AG20443 (cell line): ENCODE measurements around the gene SLC6A11.

Source experiments
- DNase-seq: peaks from one replicate; pipeline ENCODE4 v3.0.0; 2012; ENCODE audit warnings: low spot score, mixed read lengths

The SLC6A11 gene

GRCh38 chr3:10816019-10816862 is at the start of gene SLC6A11:
SLC6A11 (plus strand) TSS chr3:10816228; CDS start chr3:10816266, 38 bp downstream.
- peak; percentile 43 for DNase-seq

- DNase-seq = no peak
These were observed 47.2 kb upstream of the SLC6A11 start for GRCh38 chr3:10768708-10769394.

GRCh38 chr3:10770547-10770946 is 45.5 kb upstream of the SLC6A11 start:
- no peak for DNase-seq

- no peak for DNase-seq
These were observed 45.0 kb upstream of the SLC6A11 start for GRCh38 chr3:10770981-10771380.

GRCh38 chr3:10771486-10772270 is 44.4 kb upstream of the SLC6A11 start:
- DNase-seq = no peak

- DNase-seq = no peak
These were observed 43.5 kb upstream of the SLC6A11 start for GRCh38 chr3:10772271-10773161.

GRCh38 chr3:10774129-10774670 is 41.8 kb upstream of the SLC6A11 start:
- DNase-seq = no peak

- no peak for DNase-seq
These were observed 41.2 kb upstream of the SLC6A11 start for GRCh38 chr3:10774825-10775224.

- DNase-seq = no peak
These were observed 40.8 kb upstream of the SLC6A11 start for GRCh38 chr3:10775259-10775658.

GRCh38 chr3:10775828-10776227 is 40.2 kb upstream of the SLC6A11 start:
- no peak for DNase-seq

- DNase-seq = no peak
These were observed 38.4 kb upstream of the SLC6A11 start for GRCh38 chr3:10777627-10778026.

- no peak for DNase-seq
These were observed 37.3 kb upstream of the SLC6A11 start for GRCh38 chr3:10778492-10779292.

GRCh38 chr3:10779293-10779805 is 36.7 kb upstream of the SLC6A11 start:
- no peak for DNase-seq

- DNase-seq = no peak
These were observed 35.8 kb upstream of the SLC6A11 start for GRCh38 chr3:10780243-10780642.

- no peak for DNase-seq
These were observed 35.1 kb upstream of the SLC6A11 start for GRCh38 chr3:10780922-10781321.

- no peak for DNase-seq
These were observed 34.0 kb upstream of the SLC6A11 start for GRCh38 chr3:10781981-10782380.

GRCh38 chr3:10783360-10784351 is 32.4 kb upstream of the SLC6A11 start:
- DNase-seq = peak; percentile 39

GRCh38 chr3:10786640-10787039 is 29.4 kb upstream of the SLC6A11 start:
- DNase-seq = no peak

GRCh38 chr3:10788451-10788850 is 27.6 kb upstream of the SLC6A11 start:
- DNase-seq = no peak
